ENCODE results near the gene SMARCC2.

The SMARCC2 gene

GRCh38 chr12:56146492-56147460 lies 42.5 kb downstream of the SMARCC2 start:
- DNase-seq, result no peak

- no peak for DNase-seq
These were observed 44.1 kb downstream of the SMARCC2 start for GRCh38 chr12:56145217-56145616.

- DNase-seq, result no peak
These were observed 45.4 kb downstream of the SMARCC2 start for GRCh38 chr12:56143870-56144269.

GRCh38 chr12:56143217-56143616 lies 46.1 kb downstream of the SMARCC2 start:
- DNase-seq, result no peak

- DNase-seq, result no peak
These were observed 47.1 kb downstream of the SMARCC2 start for GRCh38 chr12:56141946-56142784.

GRCh38 chr12:56137853-56138571 lies 51.3 kb downstream of the SMARCC2 start:
- DNase-seq, result no peak

GRCh38 chr12:56134897-56135296 lies 54.4 kb downstream of the SMARCC2 start:
- DNase-seq, result no peak

GRCh38 chr12:56130876-56131275 lies 58.4 kb downstream of the SMARCC2 start:
- no peak for DNase-seq

- DNase-seq, result no peak
These were observed 59.3 kb downstream of the SMARCC2 start for GRCh38 chr12:56129942-56130495.

- DNase-seq, result no peak
These were observed 59.9 kb downstream of the SMARCC2 start for GRCh38 chr12:56129206-56129941.

GRCh38 chr12:56128670-56129205 lies 60.5 kb downstream of the SMARCC2 start:
- DNase-seq, result no peak

GRCh38 chr12:56127888-56128669 lies 61.2 kb downstream of the SMARCC2 start, which contains the start of gene ESYT1:
TSS of gene ESYT1 (plus strand) at chr12:56128267. CDS start at chr12:56128320, 53 bp downstream.
- DNase-seq, result peak; percentile 99

- DNase-seq, result no peak
These were observed 61.8 kb downstream of the SMARCC2 start for GRCh38 chr12:56127485-56127887.

- DNase-seq, result no peak
These were observed 62.5 kb downstream of the SMARCC2 start for GRCh38 chr12:56126732-56127239.

GRCh38 chr12:56124133-56124532 lies 65.2 kb downstream of the SMARCC2 start:
- DNase-seq, result no peak

- DNase-seq, result no peak
These were observed 66.6 kb downstream of the SMARCC2 start for GRCh38 chr12:56122637-56123036.

GRCh38 chr12:56121204-56121870 lies 67.9 kb downstream of the SMARCC2 start:
- DNase-seq, result no peak

- no peak for DNase-seq
These were observed 69.0 kb downstream of the SMARCC2 start for GRCh38 chr12:56120158-56120846.

- no peak for DNase-seq
These were observed 69.9 kb downstream of the SMARCC2 start for GRCh38 chr12:56119361-56119796.
